ENCODE data around the gene NCOA7. TPM values are rescaled to one million over a fixed set of nuclear protein-coding genes. Genes with fewer than 3 reads are reported as not detected.

Gene NCOA7
- total and polyA plus RNA-seq, 9 of the 15 experiments (the other 6 are each of a cell fraction or from before 2014, with no cell fraction given), result 5.8 to 14.6 (median 9.3) TPM

DNA sequence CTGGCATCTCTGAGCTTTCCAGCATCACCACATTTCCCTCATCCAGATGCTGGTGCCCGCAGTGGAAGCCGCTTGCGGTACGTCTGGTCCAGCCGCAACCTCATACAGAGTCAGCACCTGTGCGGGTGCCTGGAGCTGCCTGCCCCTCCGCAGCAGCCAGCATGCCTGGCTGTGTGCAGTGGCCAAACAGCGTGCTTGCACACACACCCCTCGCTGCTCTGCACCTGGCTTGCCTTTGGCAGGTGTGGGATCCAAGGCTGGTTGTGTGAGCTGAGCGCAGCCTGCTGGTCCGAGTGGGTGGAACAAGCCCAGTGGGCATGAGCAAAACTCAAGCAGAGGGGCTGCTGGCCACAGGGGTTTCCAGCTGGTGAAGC is 162.7 kb downstream of the NCOA7 start:
- in situ Hi-C loops (cut with MboI), result no loop called here
- intact Hi-C loops (cut with micrococcal nuclease), result no loop called here
- FAIRE-seq, result no peak
- Histone ChIP-seq H3K4me1 (replicated peaks in 1 of 2; ENCODE audit: control insufficient read depth in 2 of 2, insufficient read depth in 2 of 2, low read length in 2 of 2) (peaks cover 37 to 52% of the 10 kb centered on the region in 2 experiments; a peak in 4 of 5 replicates), H3K4me3 (no peak overlapping the region), H3K79me2 (ENCODE audit: control insufficient read depth, insufficient read depth, low read length) (peaks cover 17% of the 10 kb centered on the region), H3K9me1 (ENCODE audit: control insufficient read depth, insufficient read depth, low read length) (no peaks in the 10 kb centered on the region), H3K27me3 (ENCODE audit: control insufficient read depth in 2 of 2, insufficient read depth in 2 of 2, low read length in 2 of 2) (no peaks in the 10 kb centered on the region), H2AFZ (ENCODE audit: low read depth, low read length) (no peak overlapping the region; the same call in 1 of the 2 replicates), H3K36me3 (ENCODE audit: control insufficient read depth, insufficient read depth, low read length) (no peaks in the 10 kb centered on the region), H3K4me2 (ENCODE audit: insufficient read depth, low read length) (no peak overlapping the region), H3K27ac (ENCODE audit: extremely low read depth, low read depth, low read length) (no peak overlapping the region), H3K9me3 (replicated peaks; ENCODE audit: control insufficient read depth, insufficient read depth, low read depth, low read length) (peaks cover 5% of the 10 kb centered on the region; the same call in 1 of the 2 replicates), H3K9ac (ENCODE audit: insufficient read depth in 1 of 2, low read depth in 2 of 2, low read length in 2 of 2) (no peak overlapping the region; a peak in 1 of 4 replicates), H4K20me1 (replicated peaks; ENCODE audit: control insufficient read depth, insufficient read depth, low read length) (no peaks in the 10 kb centered on the region)
- BruUV-seq (replicated peaks), result no TSS peak
- CTCF ChIA-PET (ENCODE audit: low intra/inter-chr PET ratio), result interaction anchor here (1.4 kb wide), 1 partner anchor 95 kb away, joined by 5 read pairs; no protein-coding TSS in a partner anchor
- POLR2A ChIA-PET, result interaction anchor here (0.6 to 3.8 kb wide), 4 partner anchors 10 to 1511 kb away, joined by 3 to 18 read pairs (median 5); no protein-coding TSS in a partner anchor
- no peak for DNase-seq (ENCODE audit: extremely low read depth in 1 of 4, low spot score in 3 of 4)
- 94% methylated on average over 11 of the region's 11 CpGs for WGBS (ENCODE audit: insufficient coverage, low coverage, missing lambda C conversion rate)
- ATAC-seq, result no peak
- TF ChIP-seq, protein P1, sequence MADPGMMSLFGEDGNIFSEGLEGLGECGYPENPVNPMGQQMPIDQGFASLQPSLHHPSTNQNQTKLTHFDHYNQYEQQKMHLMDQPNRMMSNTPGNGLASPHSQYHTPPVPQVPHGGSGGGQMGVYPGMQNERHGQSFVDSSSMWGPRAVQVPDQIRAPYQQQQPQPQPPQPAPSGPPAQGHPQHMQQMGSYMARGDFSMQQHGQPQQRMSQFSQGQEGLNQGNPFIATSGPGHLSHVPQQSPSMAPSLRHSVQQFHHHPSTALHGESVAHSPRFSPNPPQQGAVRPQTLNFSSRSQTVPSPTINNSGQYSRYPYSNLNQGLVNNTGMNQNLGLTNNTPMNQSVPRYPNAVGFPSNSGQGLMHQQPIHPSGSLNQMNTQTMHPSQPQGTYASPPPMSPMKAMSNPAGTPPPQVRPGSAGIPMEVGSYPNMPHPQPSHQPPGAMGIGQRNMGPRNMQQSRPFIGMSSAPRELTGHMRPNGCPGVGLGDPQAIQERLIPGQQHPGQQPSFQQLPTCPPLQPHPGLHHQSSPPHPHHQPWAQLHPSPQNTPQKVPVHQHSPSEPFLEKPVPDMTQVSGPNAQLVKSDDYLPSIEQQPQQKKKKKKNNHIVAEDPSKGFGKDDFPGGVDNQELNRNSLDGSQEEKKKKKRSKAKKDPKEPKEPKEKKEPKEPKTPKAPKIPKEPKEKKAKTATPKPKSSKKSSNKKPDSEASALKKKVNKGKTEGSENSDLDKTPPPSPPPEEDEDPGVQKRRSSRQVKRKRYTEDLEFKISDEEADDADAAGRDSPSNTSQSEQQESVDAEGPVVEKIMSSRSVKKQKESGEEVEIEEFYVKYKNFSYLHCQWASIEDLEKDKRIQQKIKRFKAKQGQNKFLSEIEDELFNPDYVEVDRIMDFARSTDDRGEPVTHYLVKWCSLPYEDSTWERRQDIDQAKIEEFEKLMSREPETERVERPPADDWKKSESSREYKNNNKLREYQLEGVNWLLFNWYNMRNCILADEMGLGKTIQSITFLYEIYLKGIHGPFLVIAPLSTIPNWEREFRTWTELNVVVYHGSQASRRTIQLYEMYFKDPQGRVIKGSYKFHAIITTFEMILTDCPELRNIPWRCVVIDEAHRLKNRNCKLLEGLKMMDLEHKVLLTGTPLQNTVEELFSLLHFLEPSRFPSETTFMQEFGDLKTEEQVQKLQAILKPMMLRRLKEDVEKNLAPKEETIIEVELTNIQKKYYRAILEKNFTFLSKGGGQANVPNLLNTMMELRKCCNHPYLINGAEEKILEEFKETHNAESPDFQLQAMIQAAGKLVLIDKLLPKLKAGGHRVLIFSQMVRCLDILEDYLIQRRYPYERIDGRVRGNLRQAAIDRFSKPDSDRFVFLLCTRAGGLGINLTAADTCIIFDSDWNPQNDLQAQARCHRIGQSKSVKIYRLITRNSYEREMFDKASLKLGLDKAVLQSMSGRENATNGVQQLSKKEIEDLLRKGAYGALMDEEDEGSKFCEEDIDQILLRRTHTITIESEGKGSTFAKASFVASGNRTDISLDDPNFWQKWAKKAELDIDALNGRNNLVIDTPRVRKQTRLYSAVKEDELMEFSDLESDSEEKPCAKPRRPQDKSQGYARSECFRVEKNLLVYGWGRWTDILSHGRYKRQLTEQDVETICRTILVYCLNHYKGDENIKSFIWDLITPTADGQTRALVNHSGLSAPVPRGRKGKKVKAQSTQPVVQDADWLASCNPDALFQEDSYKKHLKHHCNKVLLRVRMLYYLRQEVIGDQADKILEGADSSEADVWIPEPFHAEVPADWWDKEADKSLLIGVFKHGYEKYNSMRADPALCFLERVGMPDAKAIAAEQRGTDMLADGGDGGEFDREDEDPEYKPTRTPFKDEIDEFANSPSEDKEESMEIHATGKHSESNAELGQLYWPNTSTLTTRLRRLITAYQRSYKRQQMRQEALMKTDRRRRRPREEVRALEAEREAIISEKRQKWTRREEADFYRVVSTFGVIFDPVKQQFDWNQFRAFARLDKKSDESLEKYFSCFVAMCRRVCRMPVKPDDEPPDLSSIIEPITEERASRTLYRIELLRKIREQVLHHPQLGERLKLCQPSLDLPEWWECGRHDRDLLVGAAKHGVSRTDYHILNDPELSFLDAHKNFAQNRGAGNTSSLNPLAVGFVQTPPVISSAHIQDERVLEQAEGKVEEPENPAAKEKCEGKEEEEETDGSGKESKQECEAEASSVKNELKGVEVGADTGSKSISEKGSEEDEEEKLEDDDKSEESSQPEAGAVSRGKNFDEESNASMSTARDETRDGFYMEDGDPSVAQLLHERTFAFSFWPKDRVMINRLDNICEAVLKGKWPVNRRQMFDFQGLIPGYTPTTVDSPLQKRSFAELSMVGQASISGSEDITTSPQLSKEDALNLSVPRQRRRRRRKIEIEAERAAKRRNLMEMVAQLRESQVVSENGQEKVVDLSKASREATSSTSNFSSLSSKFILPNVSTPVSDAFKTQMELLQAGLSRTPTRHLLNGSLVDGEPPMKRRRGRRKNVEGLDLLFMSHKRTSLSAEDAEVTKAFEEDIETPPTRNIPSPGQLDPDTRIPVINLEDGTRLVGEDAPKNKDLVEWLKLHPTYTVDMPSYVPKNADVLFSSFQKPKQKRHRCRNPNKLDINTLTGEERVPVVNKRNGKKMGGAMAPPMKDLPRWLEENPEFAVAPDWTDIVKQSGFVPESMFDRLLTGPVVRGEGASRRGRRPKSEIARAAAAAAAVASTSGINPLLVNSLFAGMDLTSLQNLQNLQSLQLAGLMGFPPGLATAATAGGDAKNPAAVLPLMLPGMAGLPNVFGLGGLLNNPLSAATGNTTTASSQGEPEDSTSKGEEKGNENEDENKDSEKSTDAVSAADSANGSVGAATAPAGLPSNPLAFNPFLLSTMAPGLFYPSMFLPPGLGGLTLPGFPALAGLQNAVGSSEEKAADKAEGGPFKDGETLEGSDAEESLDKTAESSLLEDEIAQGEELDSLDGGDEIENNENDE (IDR thresholded peaks at IDR 0.05; ENCODE audit: low read depth, low read length), result no peak
- TF ChIP-seq STAT5A (IDR thresholded peaks at IDR 0.05; ENCODE audit: borderline replicate concordance, low read length), result no peak
- no peak for TF ChIP-seq TSC22D4 (tag; IDR thresholded peaks at IDR 0.05)
- TF ChIP-seq, protein P2, sequence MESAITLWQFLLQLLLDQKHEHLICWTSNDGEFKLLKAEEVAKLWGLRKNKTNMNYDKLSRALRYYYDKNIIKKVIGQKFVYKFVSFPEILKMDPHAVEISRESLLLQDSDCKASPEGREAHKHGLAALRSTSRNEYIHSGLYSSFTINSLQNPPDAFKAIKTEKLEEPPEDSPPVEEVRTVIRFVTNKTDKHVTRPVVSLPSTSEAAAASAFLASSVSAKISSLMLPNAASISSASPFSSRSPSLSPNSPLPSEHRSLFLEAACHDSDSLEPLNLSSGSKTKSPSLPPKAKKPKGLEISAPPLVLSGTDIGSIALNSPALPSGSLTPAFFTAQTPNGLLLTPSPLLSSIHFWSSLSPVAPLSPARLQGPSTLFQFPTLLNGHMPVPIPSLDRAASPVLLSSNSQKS (CRISPR knock-in tag; IDR thresholded peaks at IDR 0.05), result no peak
- TF ChIP-seq ZBTB33 (CRISPR knock-in tag; IDR thresholded peaks at IDR 0.05), result peak; percentile 83; the same call in 1 of the 2 replicates
- TF ChIP-seq IRF2 (CRISPR knock-in tag; IDR thresholded peaks at IDR 0.05), result no peak
